Esophagus muscularis mucosa (tissue), 3 donors: ENCODE measurements around the gene BBLN.

Source experiments
- CTCF ChIP-seq, 3 experiments: fragments of 200-600 bp in 2 of 3; fragments of 450-650 bp in 1 of 3; sonication (generic) in 2 of 3; IDR thresholded peaks; one replicate each; pipeline ENCODE4 v1.5.1; 2017 to 2019; ENCODE audit warnings: antibody characterized with exemption in 3 of 3, mild to moderate bottlenecking in 2 of 3, moderate library complexity in 1 of 3
- POLR2A ChIP-seq: fragments of 450-650 bp; IDR thresholded peaks from one replicate; pipeline ENCODE4 v1.6.1; 2017; ENCODE audit warnings: antibody characterized with exemption, moderate library complexity, mild to moderate bottlenecking, low read depth

DNA sequence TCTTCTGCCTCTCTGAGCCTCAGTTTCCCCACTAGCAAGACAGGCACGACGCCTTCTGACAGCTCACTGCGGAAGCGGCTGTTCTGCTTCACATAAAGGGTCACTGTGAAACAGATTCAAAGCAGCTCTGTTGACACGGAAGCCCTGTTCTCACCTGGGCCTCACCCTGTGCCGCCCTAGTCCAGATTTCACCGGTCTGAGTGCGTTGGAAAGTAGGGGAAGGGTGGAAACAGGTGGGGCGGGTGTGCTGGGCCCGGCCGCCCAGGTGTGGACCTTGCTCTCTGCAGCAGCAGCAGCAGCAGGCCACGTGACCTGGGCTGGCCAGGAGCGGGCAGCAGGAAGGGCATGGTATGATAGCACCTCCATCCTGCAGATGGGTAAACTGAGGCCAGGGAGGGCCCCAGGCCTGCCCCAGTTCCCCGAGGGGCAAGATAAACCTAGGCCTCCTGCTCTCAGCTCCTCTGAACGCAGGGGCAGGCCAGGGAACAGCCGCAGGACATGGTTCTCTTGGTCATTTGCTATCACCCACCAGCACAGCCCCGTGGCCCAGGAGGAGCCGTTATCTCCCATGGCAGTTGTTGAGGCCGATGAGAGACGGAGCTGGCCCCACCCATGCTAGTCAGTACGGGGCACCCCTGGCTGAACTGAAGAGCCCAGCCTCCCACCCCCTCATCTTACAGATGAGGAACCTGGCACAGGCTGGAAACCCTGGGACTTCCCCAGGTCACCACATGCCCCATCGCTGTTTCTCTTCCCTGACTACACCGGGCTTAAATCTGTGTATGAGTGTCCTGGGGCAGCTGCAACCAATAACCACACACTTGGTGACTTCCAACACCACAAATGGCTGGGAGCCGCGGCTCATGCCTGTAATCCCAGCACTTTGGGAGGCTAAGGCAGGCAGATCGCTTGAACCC, 44.6 kb upstream of the BBLN start:
- TF ChIP-seq POLR2A (no peak), CTCF (IDR thresholded peaks at IDR 0.05) (no peak)
